HFFc6 (cell line): ENCODE data around the gene SLC34A3. TPM values are rescaled to one million over a fixed set of nuclear protein-coding genes. Genes with fewer than 3 reads are reported as not detected.
"Not testable (repeated sequence)": the region's sequence is repeated elsewhere in the genome, so short reads cannot be mapped to it uniquely, and the experiment has no call there.

Source experiments
- DNase-seq: peaks from one replicate; pipeline ENCODE4 v3.0.0-alpha.2; 2018
- H3K27ac Mint-ChIP-seq: 2 replicates; pipeline ENCODE4 v1.8.0; 2020; ENCODE audit warnings: mild to moderate bottlenecking, mixed read lengths
- H3K27me3 Mint-ChIP-seq: 2 replicates; pipeline ENCODE4 v1.8.0; 2021; ENCODE audit warnings: mild to moderate bottlenecking, moderate library complexity, mixed read lengths; ENCODE audit not compliant: insufficient read depth
- H3K36me3 Mint-ChIP-seq: 2 replicates; pipeline ENCODE4 v1.8.0; 2021; ENCODE audit warnings: low read depth, mixed read lengths
- H3K4me1 Mint-ChIP-seq: 2 replicates; pipeline ENCODE4 v1.8.0; 2020; ENCODE audit warnings: low read depth, mixed read lengths
- H3K4me3 Mint-ChIP-seq: 2 replicates; pipeline ENCODE4 v1.8.0; 2020; ENCODE audit warnings: mild to moderate bottlenecking, moderate library complexity, mixed read lengths
- H3K9me3 Mint-ChIP-seq: 2 replicates; pipeline ENCODE4 v1.8.0; 2020; ENCODE audit warnings: mild to moderate bottlenecking, mixed read lengths
- total RNA-seq, 6 experiments: library from RNA; stranded (reverse); fragmentation: NEBNext Ultra II Directional; extraction: Animal tissue kit (Norgen Biotek cat#: 25700); gene quantifications; 2 replicates in 1 of 6; 3 replicates in 5 of 6; pipeline ENCODE4 v1.2.3, GENCODE V29; 2021
- TF ChIP-seq, protein P1 (sequence below): fragments of 200-600 bp; sonication (generic); IDR thresholded peaks from 2 replicates; pipeline ENCODE4 v1.5.0; 2021; ENCODE audit warnings: antibody characterized with exemption, mild to moderate bottlenecking

SLC34A3 gene
- total RNA-seq, 6 experiments from 2014 or later, result not detected

DNA sequence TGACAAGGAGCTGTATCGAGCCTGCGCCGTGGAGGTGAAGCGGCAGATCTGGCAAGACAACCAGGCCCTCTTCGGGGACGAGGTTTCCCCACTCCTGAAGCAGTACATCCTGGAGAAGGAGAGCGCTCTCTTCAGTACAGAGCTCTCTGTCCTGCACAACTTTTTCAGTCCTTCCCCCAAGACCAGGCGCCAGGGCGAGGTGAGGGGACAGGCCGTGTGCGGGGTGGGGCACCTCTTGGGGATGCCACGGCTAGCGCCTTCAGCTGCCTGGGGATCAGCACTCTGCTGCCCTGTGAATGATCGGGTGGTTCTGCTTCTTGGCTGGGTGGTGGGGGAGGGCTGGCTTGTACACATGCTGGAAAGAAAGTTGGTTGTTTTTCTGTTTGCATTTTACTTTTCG is 26.2 kb downstream of the SLC34A3 start:
- H3K4me1 Mint-ChIP-seq, result peaks cover 17% of the 10 kb centered on the region
- no peaks in the 10 kb centered on the region; the same call in 1 of the 2 replicates for H3K27me3 Mint-ChIP-seq
- H3K4me3 Mint-ChIP-seq, result peak overlapping the region; percentile 90
- TF ChIP-seq, protein P1, sequence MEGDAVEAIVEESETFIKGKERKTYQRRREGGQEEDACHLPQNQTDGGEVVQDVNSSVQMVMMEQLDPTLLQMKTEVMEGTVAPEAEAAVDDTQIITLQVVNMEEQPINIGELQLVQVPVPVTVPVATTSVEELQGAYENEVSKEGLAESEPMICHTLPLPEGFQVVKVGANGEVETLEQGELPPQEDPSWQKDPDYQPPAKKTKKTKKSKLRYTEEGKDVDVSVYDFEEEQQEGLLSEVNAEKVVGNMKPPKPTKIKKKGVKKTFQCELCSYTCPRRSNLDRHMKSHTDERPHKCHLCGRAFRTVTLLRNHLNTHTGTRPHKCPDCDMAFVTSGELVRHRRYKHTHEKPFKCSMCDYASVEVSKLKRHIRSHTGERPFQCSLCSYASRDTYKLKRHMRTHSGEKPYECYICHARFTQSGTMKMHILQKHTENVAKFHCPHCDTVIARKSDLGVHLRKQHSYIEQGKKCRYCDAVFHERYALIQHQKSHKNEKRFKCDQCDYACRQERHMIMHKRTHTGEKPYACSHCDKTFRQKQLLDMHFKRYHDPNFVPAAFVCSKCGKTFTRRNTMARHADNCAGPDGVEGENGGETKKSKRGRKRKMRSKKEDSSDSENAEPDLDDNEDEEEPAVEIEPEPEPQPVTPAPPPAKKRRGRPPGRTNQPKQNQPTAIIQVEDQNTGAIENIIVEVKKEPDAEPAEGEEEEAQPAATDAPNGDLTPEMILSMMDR, result no peak
- peaks cover 5% of the 10 kb centered on the region; the same call in 1 of the 2 replicates for H3K36me3 Mint-ChIP-seq
- H3K27ac Mint-ChIP-seq, result no peak overlapping the region
- H3K9me3 Mint-ChIP-seq, result no peaks in the 10 kb centered on the region
- DNase-seq, result no peak

DNA sequence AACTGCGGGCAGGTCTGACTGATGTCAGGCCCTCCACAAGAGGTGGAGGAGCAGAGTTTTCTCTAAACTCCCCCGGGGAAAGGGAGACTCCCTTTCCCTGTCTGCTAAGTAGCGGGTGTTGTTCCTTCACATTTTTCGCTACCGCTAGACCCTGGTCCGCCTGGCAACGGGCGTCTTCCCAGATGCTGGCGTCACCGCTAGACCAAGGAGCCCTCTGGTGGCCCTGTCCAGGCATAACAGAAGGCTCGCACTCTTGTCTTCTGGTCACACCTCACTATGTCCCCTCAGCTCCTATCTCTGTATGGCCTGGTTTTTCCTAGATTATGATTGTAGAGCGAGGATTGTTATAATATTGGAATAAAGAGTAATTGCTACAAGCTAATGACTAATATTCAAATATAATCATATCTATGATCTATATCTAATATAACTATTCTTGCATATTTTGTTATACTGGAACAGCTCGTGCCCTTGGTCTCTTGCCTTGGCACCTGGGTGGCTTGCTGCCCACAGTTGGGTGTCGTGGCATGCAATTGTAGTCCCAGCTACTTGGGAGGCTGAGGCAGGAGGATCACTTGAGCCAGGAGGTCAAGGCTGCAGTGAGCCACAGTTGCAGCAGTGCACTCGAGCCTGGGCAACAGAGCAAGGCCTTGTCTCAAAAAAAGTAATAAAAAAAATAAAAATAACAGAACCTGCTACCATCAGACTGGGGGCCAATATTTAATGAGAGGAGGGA is 31.6 kb downstream of the SLC34A3 start:
- not testable (repeated sequence) for H3K9me3 Mint-ChIP-seq, H3K36me3 Mint-ChIP-seq, H3K27me3 Mint-ChIP-seq, H3K4me3 Mint-ChIP-seq, H3K4me1 Mint-ChIP-seq, H3K27ac Mint-ChIP-seq
- DNase-seq, result peak; percentile 40
- TF ChIP-seq, protein P1, result peak; percentile 70

DNA sequence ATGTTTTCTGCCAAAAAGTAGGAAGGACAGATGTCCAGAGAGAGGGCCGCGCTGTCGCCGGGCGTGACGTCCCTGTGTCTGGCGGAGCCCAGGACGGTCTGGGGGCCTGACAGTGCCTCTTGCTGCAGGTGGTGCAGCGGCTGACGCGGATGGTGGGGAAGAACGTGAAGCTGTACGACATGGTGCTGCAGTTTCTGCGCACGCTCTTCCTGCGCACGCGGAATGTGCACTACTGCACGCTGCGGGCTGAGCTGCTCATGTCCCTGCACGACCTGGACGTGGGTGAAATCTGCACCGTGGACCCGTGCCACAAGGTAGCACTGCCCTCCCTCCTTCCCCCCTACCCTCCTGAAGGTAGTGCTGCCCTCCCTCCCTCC is 32.2 kb downstream of the SLC34A3 start:
- no peaks in the 10 kb centered on the region for H3K9me3 Mint-ChIP-seq

DNA sequence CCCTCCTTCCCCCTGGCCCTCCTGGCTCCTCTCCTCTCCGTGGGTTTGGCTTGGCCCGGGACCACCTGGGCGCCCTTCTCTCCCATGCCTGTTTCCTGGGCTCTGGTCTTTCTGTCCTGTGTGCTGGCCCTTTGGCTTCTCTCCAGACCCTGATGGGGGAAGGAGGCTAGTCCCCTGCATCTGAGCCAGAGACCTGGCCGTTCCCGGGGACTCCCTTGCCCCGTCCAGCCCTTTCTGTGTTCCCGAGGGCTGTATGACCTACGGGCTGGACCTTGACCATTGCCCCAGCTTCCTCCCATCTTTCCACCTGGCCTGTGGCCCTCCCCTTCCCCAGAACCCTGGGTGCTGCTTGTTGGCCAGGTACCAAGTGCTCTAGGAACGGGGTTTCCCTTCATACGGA is 32.8 kb downstream of the SLC34A3 start:
- no peak for DNase-seq
- H3K27ac Mint-ChIP-seq, result no peak overlapping the region
- no peaks in the 10 kb centered on the region; the same call in 1 of the 2 replicates for H3K27me3 Mint-ChIP-seq
- H3K36me3 Mint-ChIP-seq, result peaks cover 10% of the 10 kb centered on the region
- TF ChIP-seq, protein P1, result no peak
- no peak overlapping the region for H3K4me3 Mint-ChIP-seq
- peaks cover 16% of the 10 kb centered on the region for H3K4me1 Mint-ChIP-seq
- no peaks in the 10 kb centered on the region for H3K9me3 Mint-ChIP-seq

More for the DNA sequence above, 32.2 kb downstream of the SLC34A3 start:
- no peak overlapping the region for H3K4me3 Mint-ChIP-seq
- TF ChIP-seq, protein P1, result no peak
- peaks cover 10% of the 10 kb centered on the region for H3K4me1 Mint-ChIP-seq
- H3K27me3 Mint-ChIP-seq, result no peaks in the 10 kb centered on the region
- H3K27ac Mint-ChIP-seq, result no peak overlapping the region
- DNase-seq, result no peak
- peaks cover 6% of the 10 kb centered on the region; the same call in 1 of the 2 replicates for H3K36me3 Mint-ChIP-seq

DNA sequence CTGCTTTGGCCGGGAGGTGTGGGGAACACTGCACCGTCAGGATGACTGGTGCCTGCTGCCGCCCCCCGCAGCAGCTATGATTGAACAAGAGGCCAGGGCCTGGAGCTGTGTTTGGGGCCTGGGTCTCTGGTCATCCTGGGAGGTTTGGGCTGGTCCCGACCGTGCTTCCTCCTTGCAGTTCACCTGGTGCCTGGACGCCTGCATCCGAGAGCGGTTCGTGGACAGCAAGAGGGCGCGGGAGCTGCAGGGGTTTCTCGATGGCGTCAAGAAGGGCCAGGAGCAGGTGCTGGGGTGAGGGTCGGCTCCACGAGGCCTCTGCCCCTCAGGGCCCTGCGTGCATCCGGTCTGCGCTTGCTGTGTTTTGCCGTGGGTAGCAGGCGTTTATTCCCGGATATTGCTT is 33.4 kb downstream of the SLC34A3 start:
- Mint-ChIP-seq H3K4me3 (no peak overlapping the region), H3K36me3 (peaks cover 16% of the 10 kb centered on the region), H3K9me3 (no peaks in the 10 kb centered on the region), H3K27ac (no peak overlapping the region), H3K27me3 (peaks cover under 1% of the 10 kb centered on the region), H3K4me1 (peaks cover 22% of the 10 kb centered on the region)
- TF ChIP-seq, protein P1, result no peak
- DNase-seq, result no peak
